ENCODE results near the gene FSTL3.

- no peak for TF ChIP-seq POLR2A (IDR thresholded peaks at IDR 0.05)
- TF ChIP-seq, protein P1, sequence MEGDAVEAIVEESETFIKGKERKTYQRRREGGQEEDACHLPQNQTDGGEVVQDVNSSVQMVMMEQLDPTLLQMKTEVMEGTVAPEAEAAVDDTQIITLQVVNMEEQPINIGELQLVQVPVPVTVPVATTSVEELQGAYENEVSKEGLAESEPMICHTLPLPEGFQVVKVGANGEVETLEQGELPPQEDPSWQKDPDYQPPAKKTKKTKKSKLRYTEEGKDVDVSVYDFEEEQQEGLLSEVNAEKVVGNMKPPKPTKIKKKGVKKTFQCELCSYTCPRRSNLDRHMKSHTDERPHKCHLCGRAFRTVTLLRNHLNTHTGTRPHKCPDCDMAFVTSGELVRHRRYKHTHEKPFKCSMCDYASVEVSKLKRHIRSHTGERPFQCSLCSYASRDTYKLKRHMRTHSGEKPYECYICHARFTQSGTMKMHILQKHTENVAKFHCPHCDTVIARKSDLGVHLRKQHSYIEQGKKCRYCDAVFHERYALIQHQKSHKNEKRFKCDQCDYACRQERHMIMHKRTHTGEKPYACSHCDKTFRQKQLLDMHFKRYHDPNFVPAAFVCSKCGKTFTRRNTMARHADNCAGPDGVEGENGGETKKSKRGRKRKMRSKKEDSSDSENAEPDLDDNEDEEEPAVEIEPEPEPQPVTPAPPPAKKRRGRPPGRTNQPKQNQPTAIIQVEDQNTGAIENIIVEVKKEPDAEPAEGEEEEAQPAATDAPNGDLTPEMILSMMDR (IDR thresholded peaks at IDR 0.05), result no peak
These were observed 56.2 kb downstream of the FSTL3 start for GRCh38 chr19:732148-733069.
